NB4 (cell line): ENCODE data around the gene PLCE1.

Source experiments
- DNase-seq: peaks from one replicate; pipeline ENCODE4 v3.0.0; 2010; ENCODE audit warnings: low read depth
- H3K4me3 ChIP-seq: one replicate; pipeline ENCODE4 v1.5.1; 2011; ENCODE audit warnings: mild to moderate bottlenecking, low read depth, low read length, moderate library complexity
- MYC ChIP-seq: IDR thresholded peaks from 2 replicates; pipeline ENCODE4 v1.6.1; 2011; ENCODE audit warnings: low read depth, low read length
- POLR2A ChIP-seq: IDR thresholded peaks from 2 replicates; pipeline ENCODE4 v1.6.1; 2011; ENCODE audit warnings: mild to moderate bottlenecking; ENCODE audit not compliant: insufficient read length; ENCODE audit errors: extremely low read depth
- TF ChIP-seq, protein P1 (sequence below): IDR thresholded peaks from one replicate; pipeline ENCODE4 v1.5.1; 2012; ENCODE audit warnings: low read depth, low read length
- TF ChIP-seq, protein P2 (sequence below): IDR thresholded peaks from 2 replicates; pipeline ENCODE4 v1.6.1; 2011; ENCODE audit warnings: low read depth, low read length

The PLCE1 gene

DNA sequence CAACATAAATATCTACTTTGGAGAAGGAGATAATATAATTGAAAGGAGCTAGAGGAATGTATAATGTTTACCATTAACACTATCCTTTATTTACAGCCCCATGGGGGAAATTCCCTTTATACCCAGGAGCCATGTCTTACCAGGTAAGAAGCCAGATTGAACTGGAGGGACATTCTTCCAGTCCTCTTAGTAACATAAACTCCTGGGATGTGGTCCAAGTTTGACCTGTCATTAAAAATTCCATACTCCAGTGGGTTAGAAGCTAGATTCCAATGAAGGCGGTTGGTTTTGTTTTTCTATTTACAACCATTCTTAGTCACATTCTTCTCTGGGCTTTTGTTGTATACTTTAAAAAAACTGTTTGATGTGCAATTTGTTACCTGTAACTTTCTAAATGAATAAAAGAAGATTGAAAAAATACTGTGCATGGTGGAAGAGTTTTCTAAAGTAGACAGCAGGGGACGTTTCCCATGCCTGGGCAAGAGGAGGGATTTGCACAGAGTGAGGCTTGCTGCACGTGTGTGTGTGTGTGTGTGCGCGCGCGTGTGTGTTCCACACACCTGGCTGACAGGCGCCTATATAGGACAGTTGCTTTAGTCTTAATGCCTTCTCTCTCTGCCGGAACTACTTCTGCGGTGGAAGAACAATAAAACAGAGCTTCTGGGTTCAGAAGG, 2.0 kb downstream of the PLCE1 start:
- TF ChIP-seq, protein P1, sequence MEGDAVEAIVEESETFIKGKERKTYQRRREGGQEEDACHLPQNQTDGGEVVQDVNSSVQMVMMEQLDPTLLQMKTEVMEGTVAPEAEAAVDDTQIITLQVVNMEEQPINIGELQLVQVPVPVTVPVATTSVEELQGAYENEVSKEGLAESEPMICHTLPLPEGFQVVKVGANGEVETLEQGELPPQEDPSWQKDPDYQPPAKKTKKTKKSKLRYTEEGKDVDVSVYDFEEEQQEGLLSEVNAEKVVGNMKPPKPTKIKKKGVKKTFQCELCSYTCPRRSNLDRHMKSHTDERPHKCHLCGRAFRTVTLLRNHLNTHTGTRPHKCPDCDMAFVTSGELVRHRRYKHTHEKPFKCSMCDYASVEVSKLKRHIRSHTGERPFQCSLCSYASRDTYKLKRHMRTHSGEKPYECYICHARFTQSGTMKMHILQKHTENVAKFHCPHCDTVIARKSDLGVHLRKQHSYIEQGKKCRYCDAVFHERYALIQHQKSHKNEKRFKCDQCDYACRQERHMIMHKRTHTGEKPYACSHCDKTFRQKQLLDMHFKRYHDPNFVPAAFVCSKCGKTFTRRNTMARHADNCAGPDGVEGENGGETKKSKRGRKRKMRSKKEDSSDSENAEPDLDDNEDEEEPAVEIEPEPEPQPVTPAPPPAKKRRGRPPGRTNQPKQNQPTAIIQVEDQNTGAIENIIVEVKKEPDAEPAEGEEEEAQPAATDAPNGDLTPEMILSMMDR: no peak
- TF ChIP-seq MYC (no peak), POLR2A (no peak)
- TF ChIP-seq, protein P2, sequence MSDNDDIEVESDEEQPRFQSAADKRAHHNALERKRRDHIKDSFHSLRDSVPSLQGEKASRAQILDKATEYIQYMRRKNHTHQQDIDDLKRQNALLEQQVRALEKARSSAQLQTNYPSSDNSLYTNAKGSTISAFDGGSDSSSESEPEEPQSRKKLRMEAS: no peak
- no peak overlapping the region for H3K4me3 ChIP-seq
- DNase-seq: no peak

DNA sequence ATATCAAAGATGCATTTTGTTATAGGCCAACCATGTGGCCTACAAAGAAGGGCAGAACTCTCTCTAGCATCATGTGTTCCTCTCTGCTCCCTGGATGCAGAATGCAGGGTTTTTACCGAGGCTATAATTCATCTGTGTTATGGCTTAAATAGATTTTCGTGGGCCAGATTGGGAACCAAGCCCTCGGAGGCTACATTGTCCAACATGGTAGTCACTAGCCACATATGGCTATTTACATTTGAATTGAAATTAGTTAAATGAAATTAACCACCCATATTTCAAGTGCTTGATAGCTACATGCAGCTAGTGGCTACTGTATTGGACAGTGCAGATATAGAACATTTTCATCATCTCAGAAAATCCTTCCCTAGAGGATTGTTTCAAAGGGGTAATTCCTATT, 2.8 kb downstream of the PLCE1 start:
- TF ChIP-seq POLR2A: no peak
- TF ChIP-seq, protein P2: no peak
- no peak for TF ChIP-seq MYC
- TF ChIP-seq, protein P1: no peak
- DNase-seq: no peak
- no peak overlapping the region for H3K4me3 ChIP-seq

DNA sequence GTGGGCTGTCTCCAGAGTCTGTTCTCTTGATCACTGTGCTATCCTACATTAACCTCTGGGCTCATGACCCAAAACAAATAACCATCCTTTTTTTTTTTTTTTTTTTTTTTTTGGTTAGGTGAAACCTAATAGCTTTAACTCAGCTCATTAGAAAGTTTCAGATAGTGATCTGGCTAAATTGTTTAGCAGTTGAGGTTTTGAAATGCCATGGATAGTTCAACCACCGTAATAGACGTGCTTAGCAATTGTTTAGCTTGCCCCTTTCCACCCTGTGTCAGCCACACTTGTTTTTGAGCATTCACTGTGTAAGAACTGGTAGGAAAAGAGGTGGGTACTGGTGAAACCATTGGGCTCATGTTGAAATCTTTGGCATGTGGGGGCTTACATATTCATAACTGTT, 3.8 kb downstream of the PLCE1 start:
- no peak for DNase-seq

DNA sequence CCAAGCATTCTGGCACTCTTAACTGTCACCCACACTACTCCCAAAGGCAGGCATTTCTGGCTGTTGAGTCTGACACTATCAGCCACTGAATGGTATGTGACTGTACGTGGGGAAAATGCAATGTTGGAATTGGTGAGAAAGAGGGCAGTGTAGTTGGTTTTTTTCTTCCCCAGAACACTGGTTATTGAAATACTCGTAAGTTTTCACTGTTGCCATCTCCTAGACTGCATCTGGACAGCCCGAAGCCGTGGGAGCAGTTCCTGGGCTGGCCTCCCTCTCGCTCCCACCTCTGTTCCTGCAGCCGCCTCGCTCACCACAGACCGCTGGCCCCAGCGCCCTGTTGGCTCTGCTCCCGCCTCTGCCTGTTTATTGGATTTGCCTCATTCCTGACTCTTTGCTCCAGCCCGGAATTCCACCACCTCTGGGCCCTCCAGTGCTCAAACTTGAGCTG, 5.7 kb downstream of the PLCE1 start:
- no peak for DNase-seq
- no peak overlapping the region for H3K4me3 ChIP-seq
- TF ChIP-seq, protein P2: no peak
- TF ChIP-seq POLR2A: no peak
- no peak for TF ChIP-seq MYC
- TF ChIP-seq, protein P1: no peak

More for the DNA sequence above, 3.8 kb downstream of the PLCE1 start:
- no peak for TF ChIP-seq MYC
- TF ChIP-seq, protein P1: no peak
- TF ChIP-seq, protein P2: no peak
- no peak for TF ChIP-seq POLR2A
- no peak overlapping the region for H3K4me3 ChIP-seq

DNA sequence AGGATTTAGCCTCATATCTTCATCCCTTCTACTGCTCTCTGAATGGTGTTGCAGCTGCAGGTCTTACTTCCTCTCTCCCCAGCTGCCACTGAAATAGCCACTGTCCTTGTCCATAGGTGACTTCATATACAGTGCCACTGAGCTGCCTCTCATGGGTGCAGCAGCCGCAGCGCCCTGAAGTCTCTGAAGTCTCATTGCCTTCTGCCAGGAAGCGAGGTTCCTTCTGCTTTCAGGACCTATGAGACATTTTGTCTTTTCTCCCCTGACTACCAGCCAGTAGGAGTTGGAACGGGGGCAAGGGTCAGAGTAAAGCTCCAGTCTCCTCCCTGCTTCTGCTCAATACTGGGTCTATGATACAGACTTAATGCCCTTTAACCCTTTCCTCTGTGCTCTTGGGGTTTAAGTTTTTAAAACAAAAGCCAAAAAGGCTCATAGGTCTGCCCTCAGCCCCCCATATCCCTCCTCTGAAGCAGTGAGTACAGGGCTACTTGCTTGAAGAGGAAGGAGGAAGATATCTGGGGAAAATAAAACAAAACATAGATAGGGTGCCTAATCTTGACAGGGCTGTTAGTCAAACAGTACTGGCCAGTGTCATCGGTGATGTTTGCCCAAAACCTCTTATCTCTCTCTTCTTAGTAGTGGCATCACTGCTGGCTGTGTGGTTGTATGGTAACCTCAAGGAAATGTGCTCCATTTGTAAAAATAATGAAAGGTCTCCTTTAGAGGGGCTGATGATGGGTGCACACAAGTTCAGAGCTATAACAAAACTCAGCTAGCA, 7.1 kb downstream of the PLCE1 start:
- TF ChIP-seq MYC: no peak
- TF ChIP-seq, protein P2: no peak
- TF ChIP-seq, protein P1: no peak
- no peak for TF ChIP-seq POLR2A
- no peak for DNase-seq
- no peak overlapping the region for H3K4me3 ChIP-seq
